Measurements from ENCODE around the gene LCN6.
"Not testable (repeated sequence)": the region's sequence is repeated elsewhere in the genome, so short reads cannot be mapped to it uniquely, and the experiment has no call there.

The LCN6 gene

DNA sequence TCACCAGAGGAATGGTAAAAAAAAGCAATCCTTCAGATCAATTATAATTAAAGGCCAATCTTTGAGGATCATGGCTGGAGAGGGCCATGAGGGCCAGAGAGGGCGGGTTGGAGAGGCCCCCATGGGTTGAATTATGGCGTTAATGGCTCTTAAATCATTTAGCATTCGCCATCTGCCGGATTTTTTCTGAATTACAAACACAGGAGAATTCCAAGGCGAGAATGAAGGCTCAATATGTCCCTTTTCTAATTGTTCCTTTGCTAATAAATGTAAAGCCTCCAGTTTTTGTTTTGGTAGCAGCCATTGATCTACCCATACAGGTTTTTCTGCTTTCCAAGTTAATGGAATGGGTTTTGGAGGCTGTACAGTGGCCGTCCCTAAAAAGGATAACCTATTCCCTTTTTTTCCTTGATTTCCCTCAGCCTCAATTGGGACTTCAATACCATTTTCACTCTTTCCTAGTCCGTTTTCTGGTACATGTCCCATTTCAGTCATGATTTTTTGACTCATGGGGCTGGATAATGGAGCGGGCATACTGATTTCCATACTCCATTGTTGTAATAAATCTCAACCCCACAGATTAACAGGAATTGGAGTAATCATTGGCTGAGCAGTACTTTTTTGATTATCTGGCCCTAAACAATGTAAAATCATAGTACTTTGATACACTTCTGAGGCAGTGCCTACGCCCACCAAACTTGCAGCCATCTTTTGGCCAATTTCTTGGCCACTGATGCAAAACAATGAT, 36.1 kb upstream of the LCN6 start:
- no peak for DNase-seq (ENCODE audit: low read depth, low spot score)

GRCh38 chr9:136782452-136782851, 34.1 kb upstream of the LCN6 start:
- no peak for DNase-seq (ENCODE audit: low read depth, low spot score)

GRCh38 chr9:136779808-136780207, 31.5 kb upstream of the LCN6 start:
- no peak for DNase-seq (ENCODE audit: low read depth, low spot score)

DNA sequence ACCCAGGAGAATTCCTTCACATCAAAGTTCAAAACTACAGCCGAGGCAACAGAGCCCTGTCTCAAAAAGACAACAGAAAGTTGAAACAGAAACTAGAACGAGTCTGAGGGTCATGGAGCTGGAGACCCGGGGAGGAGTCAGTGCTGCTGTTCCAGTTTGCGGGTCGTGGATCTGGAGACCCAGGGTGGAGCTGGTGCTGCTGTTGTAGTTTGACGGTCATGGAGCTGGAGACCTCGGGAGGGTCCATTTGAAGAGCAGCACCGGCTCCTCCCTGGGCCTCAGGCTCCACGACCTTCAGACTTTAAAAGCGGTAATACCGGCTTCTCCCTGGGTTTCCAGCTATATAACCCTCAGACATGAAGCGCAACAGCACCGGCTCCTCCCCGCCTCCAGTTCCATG, 29.0 kb upstream of the LCN6 start:
- DNase-seq (ENCODE audit: low read depth, low spot score): no peak

DNA sequence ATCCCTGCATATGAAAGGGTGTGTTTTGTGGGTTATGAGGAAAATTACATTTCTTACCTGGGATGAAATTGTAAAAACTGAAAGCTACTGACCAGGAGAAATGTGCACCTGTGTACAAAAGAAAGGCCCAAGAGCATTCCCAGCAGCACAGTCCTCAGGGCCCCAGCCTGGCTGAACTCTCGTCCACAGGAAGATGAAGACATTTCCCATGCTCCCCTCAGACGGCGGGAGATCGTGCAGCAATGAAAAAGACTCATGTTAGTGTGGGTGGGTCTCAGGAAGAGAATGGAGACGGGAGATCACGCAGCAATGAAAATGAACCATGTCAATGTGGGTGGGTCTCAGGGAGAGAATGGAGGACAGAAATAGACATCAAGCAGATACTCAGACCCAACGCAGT, 28.6 kb upstream of the LCN6 start:
- DNase-seq (ENCODE audit: low read depth, low spot score): no peak

- no peak for DNase-seq (ENCODE audit: low read depth, low spot score)
These were observed 26.9 kb upstream of the LCN6 start for GRCh38 chr9:136775191-136775590.

- DNase-seq (ENCODE audit: low read depth, low spot score): no peak
These were observed 26.2 kb upstream of the LCN6 start for GRCh38 chr9:136774416-136775045.

DNA sequence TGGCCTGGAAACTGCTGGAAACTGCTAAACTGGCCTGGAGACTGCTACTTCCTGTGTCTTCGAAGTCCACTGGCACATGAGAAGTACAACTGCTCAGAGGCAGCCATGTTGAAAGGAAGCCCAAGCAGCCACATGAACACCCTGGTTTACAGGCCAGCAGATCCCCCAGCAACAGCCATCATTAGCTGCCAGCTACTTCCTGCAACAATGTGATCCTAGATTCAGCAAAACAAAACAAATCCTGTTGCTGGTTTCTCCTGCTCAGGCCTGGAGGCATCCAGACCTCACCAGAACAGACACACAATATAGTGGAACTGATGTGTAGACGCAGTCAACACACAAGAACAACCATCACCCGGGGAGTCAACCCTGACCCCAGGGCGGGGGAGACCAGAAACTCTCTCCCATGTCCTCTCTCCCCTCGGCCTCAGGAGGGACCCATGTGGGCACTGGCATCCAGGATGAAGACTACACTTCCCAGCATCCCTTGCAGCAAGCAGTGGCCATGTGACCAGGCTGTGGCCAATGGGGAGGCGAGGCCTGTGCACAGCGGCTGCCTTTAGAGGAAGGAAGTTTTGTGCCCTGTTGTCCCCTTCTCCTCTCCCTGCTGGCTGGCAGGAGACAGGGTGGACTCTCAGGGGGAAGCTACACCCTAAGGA, 25.2 kb upstream of the LCN6 start:
- DNase-seq (ENCODE audit: low read depth, low spot score): no peak

- DNase-seq (ENCODE audit: low read depth, low spot score): no peak
These were observed 23.6 kb upstream of the LCN6 start for GRCh38 chr9:136771907-136772415.

- DNase-seq (ENCODE audit: low read depth, low spot score): no peak
These were observed 21.4 kb upstream of the LCN6 start for GRCh38 chr9:136769710-136770191.

DNA sequence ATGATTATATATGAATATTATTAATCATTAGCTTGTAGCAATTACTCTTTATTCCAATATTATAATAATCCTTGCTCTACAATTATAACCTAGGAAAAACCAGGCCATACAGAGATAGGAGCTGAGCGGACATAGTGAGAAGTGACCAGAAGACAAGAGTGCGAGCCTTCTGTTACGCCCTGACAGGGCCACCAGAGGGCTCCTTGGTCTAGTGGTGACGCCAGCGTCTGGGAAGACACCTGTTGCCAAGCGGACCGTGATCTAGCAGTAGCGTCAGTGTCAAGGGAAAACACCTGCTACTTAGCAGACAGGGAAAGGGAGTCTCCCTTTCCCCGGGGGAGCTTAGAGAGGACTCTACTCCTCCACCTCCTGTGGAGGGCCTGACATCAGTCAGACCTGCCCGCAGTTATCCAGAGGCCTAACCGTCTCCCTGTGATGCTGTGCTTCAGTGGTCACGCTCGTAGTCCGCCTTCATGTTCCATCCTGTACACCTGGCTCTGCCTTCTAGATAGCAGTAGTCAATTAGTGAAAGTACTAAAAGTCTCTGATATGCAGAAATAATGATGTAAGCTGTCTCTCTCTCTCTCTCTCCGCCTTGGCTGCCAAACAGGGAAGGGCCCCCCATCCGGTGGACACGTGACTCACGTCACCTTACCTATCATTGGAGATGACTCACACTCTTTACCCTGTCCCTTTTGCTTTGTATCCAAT, 18.2 kb upstream of the LCN6 start:
- DNase-seq (ENCODE audit: low read depth, low spot score): not testable (repeated sequence)

DNA sequence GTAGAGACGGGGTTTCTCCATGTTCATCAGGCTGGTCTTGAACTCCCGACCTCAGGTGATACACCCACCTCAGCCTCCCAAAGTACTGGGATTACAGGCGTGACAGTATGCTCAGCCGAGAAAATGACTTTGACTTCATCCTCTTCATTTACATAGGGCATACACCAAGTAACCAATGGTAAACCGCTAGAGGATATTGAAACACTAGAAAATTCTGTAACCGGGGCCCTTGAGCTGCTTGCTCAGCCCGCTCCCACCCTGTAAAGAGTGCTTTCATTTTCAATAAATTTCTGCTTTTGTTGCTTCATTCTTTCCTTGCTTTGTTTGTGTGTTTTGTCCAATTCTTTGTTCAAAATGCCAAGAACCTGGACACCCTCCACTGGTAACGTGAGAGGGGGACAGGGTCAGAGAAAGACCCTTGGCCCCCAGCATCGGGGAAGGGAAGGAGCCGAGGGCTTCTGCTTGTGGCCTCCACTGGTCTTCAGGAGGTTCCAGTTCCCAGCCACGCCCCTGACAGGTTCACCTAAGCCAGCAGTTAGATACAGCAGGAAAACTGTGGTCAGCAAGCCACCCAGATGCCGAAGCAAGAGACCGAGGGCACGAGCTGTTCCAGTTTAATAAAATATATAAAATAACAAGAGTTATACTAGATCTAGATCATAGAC, 17.6 kb upstream of the LCN6 start:
- DNase-seq (ENCODE audit: low read depth, low spot score): not testable (repeated sequence)

DNA sequence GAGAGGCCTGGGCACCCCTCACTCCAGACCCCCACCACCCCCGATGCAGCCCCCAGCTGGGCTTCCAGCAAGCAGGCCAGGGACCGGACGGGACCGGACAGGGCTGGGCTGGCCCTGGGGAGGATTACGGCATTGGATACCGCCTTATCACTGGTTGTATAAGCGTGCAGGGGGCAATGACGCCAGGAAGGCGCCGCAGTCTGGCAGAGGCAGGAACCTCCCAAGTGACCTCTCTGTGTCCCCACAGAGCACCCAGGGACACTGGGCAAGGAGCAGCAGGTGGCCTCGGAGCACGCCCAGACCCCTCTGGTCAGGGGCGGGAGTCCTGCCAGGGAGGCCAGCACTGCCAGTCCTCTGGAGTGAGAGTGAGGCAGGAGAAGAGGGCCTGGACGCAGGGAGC, 16.7 kb upstream of the LCN6 start:
- DNase-seq (ENCODE audit: low read depth, low spot score): no peak

DNA sequence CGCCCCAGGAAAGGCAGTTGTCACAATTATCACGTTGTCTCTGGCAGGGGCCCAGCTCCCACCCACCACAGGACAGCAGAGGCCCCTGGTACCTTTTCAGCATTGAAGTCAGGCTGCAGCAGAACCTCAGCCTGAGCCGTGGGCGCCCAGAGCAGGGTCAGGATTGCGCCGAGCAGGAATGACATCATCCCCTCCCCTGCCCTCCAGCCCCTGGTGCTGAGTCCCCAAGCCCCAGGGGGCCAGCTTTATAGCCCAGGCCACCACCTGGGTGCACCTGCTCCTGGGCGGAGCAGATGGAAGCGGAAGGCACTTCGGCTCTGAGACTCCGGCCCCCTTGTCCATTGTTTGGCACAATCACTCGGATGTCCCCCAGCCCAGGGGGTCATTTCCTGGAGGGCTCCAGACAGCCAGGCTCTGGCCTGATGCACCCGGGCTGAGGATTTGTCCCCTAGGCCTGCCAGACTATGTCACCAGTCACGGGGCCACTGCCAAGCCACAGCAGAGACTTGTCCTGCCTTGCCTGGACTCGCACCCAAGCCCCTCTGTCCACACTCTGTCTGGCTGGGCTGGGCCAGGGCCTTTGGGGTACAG, 16.1 kb upstream of the LCN6 start, which contains the start of gene LCN15:
TSS of gene LCN15 (minus strand) at position 218 of the 591 bp plus-strand sequence. CDS start at position 188, 30 bp downstream.
- DNase-seq (ENCODE audit: low read depth, low spot score): no peak

DNA sequence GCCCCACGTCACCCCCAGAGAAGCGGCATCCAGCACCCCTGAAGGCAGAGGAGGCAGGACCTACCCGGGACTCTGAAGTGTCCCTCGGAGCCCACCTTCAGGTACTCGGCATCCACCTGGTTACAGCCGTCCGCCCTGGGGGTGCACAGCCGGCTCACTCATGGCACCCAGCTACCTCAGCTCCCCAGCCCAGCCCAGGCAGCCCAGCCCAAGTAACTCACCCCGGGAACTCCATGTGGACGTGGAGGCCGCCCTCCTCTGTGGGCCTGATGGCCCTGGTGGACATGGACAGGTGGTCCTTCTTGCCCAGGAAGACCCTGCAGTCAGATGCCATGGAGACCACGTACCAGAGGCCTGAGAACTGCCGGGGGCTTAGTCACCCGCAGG, 15.3 kb upstream of the LCN6 start:
- no peak for DNase-seq (ENCODE audit: low read depth, low spot score)

- no peak for DNase-seq (ENCODE audit: low read depth, low spot score)
These were observed 14.8 kb upstream of the LCN6 start for GRCh38 chr9:136762915-136763648.

- no peak for DNase-seq (ENCODE audit: low read depth, low spot score)
These were observed 13.9 kb upstream of the LCN6 start for GRCh38 chr9:136762221-136762691.

- no peak for DNase-seq (ENCODE audit: low read depth, low spot score)
These were observed 13.2 kb upstream of the LCN6 start for GRCh38 chr9:136761545-136761981.

GRCh38 chr9:136760834-136761544, 12.7 kb upstream of the LCN6 start:
- peak; percentile 21 for DNase-seq (ENCODE audit: low read depth, low spot score)
